ENCODE results near the gene SOD2. TPM values are rescaled to one million over a fixed set of nuclear protein-coding genes. Genes with fewer than 3 reads are reported as not detected.

Gene SOD2
- total RNA-seq, 2 donors from 2014 or later: 64.3 to 88.8 TPM

GRCh38 chr6:159716247-159717096, 23.4 kb upstream of the SOD2 start:
- no peak overlapping the region for H3K4me3 Mint-ChIP-seq

DNA sequence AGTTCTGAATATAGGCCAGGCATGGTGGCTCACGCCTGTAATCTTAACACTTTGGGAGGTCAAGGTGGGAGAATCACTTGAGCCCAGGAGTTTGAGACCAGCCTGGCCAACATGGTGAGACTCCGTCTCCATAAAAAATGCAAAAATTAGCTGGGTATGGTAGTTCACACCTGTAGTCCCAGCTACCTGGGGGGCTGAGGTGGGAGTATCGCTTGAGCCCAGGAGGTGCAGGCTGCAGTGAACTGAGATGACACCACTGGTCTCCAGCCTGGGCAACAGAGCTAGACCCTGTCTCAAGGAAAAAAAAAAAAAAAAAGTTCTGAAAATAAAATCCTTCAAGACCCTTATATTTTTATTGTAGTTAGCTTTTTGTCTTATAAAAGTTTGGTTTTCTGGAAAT, 22.6 kb upstream of the SOD2 start:
- Histone ChIP-seq H3K4me3 (ENCODE audit: low read length) (no peak overlapping the region), H3K36me3 (ENCODE audit: control insufficient read depth, insufficient read depth, low read length) (peaks cover 8% of the 10 kb centered on the region), H3K9ac (ENCODE audit: extremely low read depth, low read length, poor library complexity, severe bottlenecking) (no peak overlapping the region), H3K27me3 (ENCODE audit: control insufficient read depth, insufficient read depth, low read length, poor library complexity, severe bottlenecking) (no peaks in the 10 kb centered on the region), H3K27ac (ENCODE audit: low read depth, low read length) (no peak overlapping the region), H3K9me3 (ENCODE audit: control insufficient read depth, low read length) (no peaks in the 10 kb centered on the region), H3K4me1 (ENCODE audit: control insufficient read depth, insufficient read depth, low read length) (no peaks in the 10 kb centered on the region)
- H3K9me3 Mint-ChIP-seq: no peaks in the 10 kb centered on the region
- WGBS, 2 experiments (ENCODE audit: insufficient coverage in 1 of 2, insufficient read length in 1 of 2): 90 to 92% methylated on average over 3 of the region's 3 CpGs
- H3K27ac Mint-ChIP-seq: no peak overlapping the region
- peaks cover 11% of the 10 kb centered on the region for H3K4me1 Mint-ChIP-seq
- no peaks in the 10 kb centered on the region for H3K36me3 Mint-ChIP-seq (ENCODE audit: low read depth)
- TF ChIP-seq CTCF (conservative IDR thresholded peaks at IDR 0.05): no peak
- H3K4me3 Mint-ChIP-seq: no peak overlapping the region
- no peaks in the 10 kb centered on the region for H3K27me3 Mint-ChIP-seq (ENCODE audit: insufficient read depth)
- no peak for DNase-seq

More at GRCh38 chr6:159716247-159717096, 23.4 kb upstream of the SOD2 start:
- no peak overlapping the region for H3K27ac Mint-ChIP-seq
- H3K4me1 Mint-ChIP-seq: peaks cover 11% of the 10 kb centered on the region
- H3K36me3 Mint-ChIP-seq (ENCODE audit: low read depth): no peaks in the 10 kb centered on the region
- Histone ChIP-seq H3K4me1 (ENCODE audit: control insufficient read depth, insufficient read depth, low read length) (no peaks in the 10 kb centered on the region), H3K9ac (ENCODE audit: extremely low read depth, low read length, poor library complexity, severe bottlenecking) (no peak overlapping the region), H3K27me3 (ENCODE audit: control insufficient read depth, insufficient read depth, low read length, poor library complexity, severe bottlenecking) (no peaks in the 10 kb centered on the region), H3K9me3 (ENCODE audit: control insufficient read depth, low read length) (no peaks in the 10 kb centered on the region), H3K27ac (ENCODE audit: low read depth, low read length) (no peak overlapping the region), H3K4me3 (ENCODE audit: low read length) (no peak overlapping the region), H3K36me3 (ENCODE audit: control insufficient read depth, insufficient read depth, low read length) (peaks cover 8% of the 10 kb centered on the region)
- no peaks in the 10 kb centered on the region for H3K9me3 Mint-ChIP-seq
- no peaks in the 10 kb centered on the region for H3K27me3 Mint-ChIP-seq (ENCODE audit: insufficient read depth)
- WGBS, 2 experiments (ENCODE audit: insufficient coverage in 1 of 2, insufficient read length in 1 of 2): 92 to 100% methylated on average over 1 to 5 of the region's 5 CpGs
- DNase-seq: no peak
- TF ChIP-seq CTCF (conservative IDR thresholded peaks at IDR 0.05): no peak

DNA sequence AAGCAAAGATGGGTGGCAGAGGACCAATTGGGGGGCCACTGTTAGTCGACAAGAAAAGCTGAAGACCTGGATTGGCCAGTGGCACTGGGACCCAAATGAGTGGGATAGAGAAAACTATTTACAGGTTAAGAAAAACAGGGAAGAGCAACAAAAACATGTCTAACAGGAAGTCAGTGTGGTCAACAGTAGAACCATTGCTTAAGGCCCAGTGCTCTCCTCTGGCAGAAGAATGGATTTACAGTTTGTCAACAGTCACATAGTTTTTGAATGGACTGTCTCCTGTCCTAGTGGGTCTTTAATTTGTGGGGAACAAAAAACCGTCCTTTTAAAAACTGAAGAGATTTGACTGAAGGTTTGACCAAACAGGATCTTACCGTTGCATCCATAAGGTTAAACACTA, 22.1 kb upstream of the SOD2 start:
- H3K27me3 Mint-ChIP-seq (ENCODE audit: insufficient read depth): no peaks in the 10 kb centered on the region
- no peak overlapping the region for H3K27ac Mint-ChIP-seq
- Histone ChIP-seq H3K4me3 (ENCODE audit: low read length) (no peak overlapping the region), H3K9me3 (ENCODE audit: control insufficient read depth, low read length) (no peaks in the 10 kb centered on the region), H3K4me1 (ENCODE audit: control insufficient read depth, insufficient read depth, low read length) (no peaks in the 10 kb centered on the region), H3K27me3 (ENCODE audit: control insufficient read depth, insufficient read depth, low read length, poor library complexity, severe bottlenecking) (no peaks in the 10 kb centered on the region), H3K9ac (ENCODE audit: extremely low read depth, low read length, poor library complexity, severe bottlenecking) (no peak overlapping the region), H3K27ac (ENCODE audit: low read depth, low read length) (no peak overlapping the region), H3K36me3 (ENCODE audit: control insufficient read depth, insufficient read depth, low read length) (peaks cover 8% of the 10 kb centered on the region)
- no peak overlapping the region for H3K4me3 Mint-ChIP-seq
- peaks cover 8% of the 10 kb centered on the region for H3K4me1 Mint-ChIP-seq
- WGBS, 2 experiments (ENCODE audit: insufficient coverage in 1 of 2, insufficient read length in 1 of 2): 50 to 62% methylated on average over 2 to 3 of the region's 3 CpGs
- H3K9me3 Mint-ChIP-seq: no peaks in the 10 kb centered on the region
- no peak for TF ChIP-seq CTCF (conservative IDR thresholded peaks at IDR 0.05)
- H3K36me3 Mint-ChIP-seq (ENCODE audit: low read depth): no peaks in the 10 kb centered on the region
- no peak for DNase-seq
